ENCODE data around the gene LRPAP1.
"Not testable (repeated sequence)": the region's sequence is repeated elsewhere in the genome, so short reads cannot be mapped to it uniquely, and the experiment has no call there.

Gene LRPAP1

DNA sequence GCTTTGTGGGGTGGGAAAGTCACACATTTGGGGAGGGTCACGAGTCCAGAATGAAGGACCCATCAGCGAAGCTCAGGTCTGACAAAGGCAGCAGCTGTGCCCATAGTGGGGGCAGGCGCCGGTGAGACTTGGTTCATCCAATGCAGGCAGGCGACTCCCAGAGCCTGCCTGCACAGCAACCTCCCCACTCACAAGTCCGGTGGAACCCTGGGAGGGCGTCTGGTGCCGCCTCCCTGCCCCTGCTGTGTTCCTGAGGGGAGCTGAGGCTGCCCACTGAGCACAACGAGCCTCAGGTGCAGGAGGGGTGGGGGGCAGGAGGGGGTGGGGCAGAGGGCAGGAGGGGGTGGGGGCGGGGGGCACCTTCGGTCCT is 13.7 kb downstream of the LRPAP1 start:
- no peak for DNase-seq (ENCODE audit: low spot score)

DNA sequence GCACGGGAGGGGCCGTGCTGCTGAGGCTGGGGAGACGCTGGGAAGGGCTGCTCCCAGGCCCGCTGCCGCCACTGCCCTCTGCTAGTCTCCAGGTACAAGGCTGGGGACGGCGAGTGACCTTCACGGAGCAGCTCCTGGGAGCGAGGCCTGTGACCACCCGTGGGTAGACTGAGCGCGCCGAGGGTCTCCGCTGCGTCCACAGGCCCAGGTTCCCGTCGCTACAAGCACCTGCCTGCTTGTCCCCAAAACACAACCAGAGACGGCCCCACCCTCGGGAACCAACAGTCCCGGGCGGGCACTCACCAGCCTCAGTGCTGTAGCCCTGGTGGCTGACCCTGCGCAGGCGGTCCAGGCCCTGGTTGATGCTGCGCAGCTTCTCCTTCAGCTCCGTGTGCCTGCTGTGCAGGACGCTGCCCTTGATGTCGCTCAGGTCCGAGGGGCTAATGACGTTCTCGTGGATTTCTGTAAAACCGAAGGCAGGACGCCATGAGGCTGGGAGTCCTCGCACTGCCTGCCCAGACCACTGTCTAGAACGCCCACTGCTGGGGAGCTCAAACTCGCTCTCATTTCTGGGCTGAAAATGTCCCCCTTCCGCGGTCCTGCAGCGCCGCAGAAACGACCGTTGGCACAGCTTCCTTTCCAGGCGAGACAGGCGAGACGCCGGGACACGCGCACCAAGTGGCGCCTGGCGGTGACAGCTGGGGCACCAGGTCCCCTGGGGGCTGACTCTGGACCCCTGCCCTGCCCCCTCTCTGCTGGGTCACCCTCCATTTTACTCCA is 14.3 kb downstream of the LRPAP1 start:
- no peak for DNase-seq (ENCODE audit: low spot score)

DNA sequence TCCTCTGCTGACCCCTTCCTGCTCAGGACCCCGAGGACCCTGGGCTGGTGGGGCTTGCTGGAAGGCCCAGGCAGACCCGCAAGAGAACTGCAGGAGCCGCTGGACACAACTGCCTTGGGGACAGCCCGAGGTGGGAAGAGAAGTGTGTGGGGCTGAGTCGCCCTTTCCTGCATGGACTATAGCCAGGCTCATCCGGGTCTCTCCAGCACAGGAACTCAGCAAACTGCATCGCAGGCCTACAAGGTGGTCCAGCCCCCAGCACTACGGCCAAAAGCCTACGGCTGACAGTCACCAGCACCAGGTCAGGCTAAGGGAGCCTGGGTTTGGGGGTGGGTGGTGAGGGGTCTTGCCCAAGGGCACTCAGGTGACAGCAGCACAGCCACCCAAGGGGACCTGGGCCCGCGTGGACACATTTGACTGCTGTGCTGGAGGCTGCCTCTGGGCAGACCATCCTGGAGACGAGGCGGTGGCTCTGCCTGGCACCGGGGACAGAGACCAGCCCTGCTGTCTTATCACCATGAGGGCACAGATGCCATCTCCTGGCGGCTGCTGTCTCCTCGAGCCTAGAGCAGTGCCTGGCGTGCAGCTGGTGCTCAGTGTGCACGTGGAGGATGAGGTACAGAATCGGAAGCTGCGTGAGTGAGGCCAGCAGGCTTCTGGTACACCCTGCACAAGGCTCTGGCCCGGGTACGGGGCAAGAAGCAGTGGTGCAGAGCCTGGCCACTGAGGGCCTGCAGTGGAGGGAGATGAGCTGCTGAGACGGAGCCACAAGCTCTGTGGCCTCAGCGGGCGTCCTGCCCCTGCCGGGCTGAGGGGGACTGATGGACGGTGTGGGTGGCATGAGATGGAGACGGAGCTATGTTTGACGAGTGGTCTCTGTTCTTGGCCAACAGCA is 15.1 kb downstream of the LRPAP1 start:
- peak; percentile 43 for DNase-seq (ENCODE audit: low spot score)

DNA sequence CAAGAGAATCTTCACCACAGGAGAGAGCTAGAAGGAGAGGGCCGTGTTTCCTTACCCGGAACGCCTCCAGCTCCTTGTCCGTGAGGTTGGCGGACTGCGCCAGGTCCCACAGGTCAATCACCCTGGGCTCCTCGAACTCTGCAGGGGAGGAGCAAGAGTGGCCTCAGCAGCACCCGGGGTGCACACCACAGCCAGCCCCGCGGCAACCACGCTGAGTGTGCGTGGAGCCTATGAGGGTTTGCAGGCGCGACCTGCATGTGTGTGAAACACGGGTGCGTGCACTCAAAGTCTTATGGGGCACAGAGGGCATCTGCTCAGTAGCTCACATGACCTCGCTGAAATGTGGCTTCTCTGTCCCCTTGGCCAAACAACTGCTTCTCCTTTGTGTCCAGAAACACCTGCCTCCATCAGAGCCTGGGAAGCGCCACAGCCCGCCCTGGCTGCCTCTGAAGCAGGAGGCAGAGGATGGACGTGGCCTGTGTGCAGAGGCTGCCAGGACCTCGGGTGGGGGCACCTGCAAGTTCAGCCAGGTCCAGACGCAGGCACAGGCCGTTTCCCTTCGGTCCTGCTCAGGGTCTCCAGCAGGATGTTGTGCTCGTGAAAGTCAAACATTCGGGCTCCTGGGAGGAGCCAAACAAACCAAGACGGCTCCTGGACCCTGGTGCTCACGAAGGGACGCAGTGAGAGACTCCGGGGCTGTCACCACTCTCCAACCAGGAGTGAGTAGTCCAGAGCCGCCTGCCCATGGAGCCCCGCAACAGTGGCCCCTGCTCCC is 16.0 kb downstream of the LRPAP1 start:
- no peak for DNase-seq (ENCODE audit: low spot score)

DNA sequence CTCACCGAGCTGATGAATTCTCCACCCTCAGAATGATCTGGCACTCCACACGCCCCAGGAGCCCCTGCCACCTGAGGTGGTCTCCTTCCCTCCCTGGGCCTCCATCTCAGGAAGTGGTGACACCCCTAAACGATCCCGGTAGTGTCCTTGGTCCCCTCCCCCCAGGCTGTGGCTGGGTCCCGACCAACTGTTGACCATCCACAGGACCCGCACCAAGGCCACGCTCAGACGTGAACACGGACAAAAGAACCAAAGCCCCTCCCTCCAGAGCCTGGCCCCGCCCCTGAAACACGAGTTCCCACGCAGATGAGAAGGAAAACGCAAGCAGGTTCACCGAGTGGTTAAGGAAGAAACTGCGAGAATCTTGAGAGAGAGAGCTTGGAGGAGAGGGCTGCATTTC is 16.6 kb downstream of the LRPAP1 start:
- no peak for DNase-seq (ENCODE audit: low spot score)

DNA sequence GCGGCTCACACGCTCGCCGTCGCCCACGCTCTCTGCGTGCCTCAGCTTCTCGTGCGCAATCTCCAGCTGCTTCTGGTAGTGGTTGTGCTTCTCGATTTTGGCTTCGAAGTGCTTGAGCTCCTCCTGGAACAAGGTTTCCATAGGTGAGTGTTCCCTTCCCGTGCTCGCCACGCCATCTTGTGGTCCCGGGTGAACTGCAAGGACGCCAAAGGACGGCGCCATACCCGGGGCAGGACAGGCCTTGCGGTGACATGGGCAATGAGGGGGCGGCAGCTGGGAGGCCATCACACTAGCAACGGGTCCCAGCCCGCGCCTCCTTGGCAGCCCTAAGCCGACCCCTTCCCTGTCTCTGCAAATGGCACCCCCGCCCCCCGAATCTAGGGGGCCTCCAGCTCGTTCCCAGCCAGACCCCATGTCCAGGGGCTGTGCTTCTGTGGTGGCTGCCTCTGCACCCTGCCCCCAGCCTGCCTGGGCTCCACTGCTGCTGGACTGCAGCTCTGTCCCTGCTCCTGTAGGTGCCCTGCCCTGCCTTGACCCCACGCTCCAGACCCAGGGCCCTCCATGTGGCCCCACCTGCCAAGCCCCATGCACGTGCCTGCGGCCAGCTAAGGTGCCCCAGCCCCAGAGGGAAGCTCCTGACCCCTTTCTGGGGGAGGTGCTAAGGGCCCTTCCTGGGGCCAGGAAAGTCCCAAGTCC is 17.3 kb downstream of the LRPAP1 start:
- no peak for DNase-seq (ENCODE audit: low spot score)

DNA sequence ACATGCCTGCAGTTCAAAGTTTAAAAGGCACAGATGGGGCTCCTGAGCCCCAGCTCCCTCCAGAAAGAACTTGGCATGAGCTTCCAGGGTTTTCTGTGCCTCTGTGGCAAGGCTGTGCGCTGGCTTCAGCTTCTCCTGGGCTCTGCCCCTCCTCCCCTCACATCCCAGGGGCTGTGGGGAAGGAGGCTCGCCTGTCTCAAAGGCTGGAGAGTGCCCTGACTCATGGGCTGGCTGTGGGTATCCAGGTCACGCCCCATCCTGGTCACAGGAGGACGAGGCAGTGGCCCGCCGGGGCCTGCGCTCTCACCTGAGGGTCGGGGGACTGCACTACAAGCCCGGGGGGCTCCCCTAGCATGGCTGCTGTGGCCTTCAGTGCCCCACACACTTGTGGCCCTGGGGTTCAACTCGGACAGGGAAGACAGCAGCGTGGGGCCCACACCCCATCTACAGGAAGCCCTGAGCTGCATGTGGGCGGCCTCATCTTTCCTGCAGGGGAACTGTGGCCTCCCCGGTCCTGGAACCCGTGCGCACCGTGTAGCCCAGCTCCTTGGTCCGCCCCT is 17.9 kb downstream of the LRPAP1 start:
- no peak for DNase-seq (ENCODE audit: low spot score)

DNA sequence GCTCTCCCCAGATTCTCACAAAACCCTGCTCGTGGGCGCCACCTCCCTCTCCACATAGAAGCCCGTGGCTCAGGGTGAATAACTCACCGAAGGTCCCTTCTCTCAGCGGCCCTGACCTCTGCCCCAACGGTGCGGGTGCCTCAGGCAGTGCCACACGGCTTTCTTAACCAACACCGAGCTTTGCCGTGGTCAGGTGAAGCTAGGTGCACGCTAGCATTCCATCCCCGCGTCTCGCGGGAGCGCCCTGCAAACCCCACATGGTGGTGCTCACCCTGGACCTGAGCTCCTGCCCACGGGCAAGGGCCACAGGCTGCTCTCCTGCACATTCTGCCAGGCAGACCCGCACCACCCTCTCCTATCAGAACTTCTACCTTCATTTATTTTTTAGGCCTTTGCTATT is 18.4 kb downstream of the LRPAP1 start:
- DNase-seq (ENCODE audit: low spot score): no peak

DNA sequence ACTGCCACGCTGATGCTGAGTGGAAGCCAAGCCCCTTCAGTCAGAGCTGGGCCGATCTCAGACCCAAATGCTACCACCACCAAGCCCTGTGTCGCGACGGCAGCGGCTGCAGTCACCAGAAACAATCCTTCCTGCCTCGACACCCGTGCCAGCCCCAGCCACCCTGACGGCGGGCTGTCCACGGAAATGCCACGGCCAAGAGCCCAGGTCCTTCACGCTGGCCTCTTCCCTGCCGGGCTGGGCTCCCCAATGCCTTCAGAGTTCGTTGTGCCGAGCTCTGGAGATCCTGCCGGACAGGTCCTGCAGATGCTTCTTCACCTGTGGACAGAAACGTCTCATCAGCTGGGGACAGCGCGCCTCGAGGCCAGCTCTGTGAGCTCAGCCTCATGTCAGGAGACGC is 19.5 kb downstream of the LRPAP1 start:
- no peak for DNase-seq (ENCODE audit: low spot score)

DNA sequence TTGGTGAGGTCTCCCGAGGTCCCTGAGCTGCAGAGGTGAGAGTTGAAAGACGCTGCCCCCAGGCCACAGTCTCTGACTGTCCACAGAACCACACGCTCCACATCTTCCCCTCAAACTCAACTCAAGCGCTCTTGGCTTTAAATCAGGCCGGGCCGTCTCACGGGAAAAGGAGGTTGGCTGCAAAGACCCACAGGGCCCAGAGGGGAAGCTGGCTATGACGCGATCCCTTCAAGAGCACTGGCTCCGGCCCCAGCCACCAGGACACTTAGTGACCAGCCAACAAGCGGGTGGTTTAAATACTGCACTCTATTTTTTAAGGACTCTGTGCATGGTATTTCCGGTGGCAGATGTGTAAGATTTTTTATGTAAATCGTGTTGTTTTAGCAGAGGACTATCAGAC is 19.9 kb downstream of the LRPAP1 start:
- DNase-seq (ENCODE audit: low spot score): no peak

DNA sequence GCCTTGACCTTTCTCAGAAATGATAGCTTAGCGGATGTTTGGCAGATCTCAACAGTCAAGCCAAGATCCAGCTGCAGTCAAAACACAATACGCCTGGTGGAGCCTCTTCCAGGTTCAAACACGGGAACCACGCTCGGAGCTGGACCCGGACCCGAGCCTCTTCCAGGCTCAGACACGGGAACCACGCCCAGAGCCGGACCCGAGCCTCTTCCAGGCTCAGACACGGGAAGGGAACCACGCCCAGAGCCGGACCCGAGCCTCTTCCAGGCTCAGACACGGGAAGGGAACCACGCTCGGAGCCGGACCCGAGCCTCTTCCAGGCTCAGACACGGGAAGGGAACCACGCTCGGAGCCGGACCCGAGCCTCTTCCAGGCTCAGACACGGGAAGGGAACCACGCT is 20.6 kb downstream of the LRPAP1 start:
- DNase-seq (ENCODE audit: low spot score): not testable (repeated sequence)

DNA sequence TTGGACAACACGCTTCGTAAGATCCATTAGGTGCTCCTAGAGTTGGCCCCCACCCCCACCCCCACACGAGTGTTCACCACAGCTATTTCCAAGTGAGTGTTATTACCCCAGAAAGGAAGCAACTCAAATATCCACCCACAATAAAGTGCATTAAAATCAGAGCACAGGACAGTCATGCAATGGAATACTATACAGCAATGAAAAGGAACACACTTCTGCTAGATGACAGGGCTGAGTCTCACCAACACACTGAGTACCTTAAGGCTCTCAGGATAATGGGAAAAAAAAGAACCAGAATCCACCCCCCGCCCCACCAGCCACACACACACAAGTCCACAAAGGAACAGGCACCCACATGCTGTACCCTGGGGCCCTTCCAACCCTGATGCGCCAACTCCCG is 21.0 kb downstream of the LRPAP1 start:
- no peak for DNase-seq (ENCODE audit: low spot score)

DNA sequence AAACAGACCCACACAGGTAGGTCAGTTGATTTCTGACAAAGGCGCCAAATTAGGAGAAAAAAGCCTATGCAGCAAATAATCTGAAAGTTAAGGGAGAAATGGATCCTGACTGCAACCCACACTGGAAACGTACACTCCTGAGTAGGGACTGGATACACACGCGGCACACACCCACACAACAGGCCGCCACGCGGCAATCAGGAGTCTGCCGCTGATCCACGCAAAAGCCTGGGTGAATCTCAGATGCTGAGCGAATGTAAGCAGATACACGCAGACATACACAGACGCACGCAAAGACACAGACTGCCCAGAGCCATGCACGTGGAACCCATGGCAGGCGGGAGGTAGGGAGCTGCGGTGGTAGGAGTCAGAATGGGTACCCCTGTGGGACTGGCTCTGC is 21.7 kb downstream of the LRPAP1 start:
- DNase-seq (ENCODE audit: low spot score): no peak

DNA sequence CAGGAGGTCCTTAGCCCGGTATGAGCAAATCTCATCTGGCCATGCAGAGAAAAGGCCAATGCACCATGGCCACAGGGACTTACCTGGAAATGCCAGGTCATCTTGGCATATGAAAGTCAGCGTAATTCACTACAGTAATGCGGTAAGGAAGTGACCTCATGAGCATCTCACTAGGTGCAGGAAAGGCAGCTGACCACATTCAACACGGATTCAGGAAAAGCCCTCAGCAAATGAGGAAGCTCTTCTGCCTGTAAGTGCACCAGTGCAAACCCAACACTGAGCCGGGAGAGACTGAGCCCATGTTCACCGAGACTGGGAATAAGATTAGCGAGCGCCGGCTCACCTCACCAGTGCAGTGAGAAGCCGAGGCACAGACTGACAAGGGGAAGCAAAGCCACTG is 23.7 kb downstream of the LRPAP1 start:
- no peak for DNase-seq (ENCODE audit: low spot score)

DNA sequence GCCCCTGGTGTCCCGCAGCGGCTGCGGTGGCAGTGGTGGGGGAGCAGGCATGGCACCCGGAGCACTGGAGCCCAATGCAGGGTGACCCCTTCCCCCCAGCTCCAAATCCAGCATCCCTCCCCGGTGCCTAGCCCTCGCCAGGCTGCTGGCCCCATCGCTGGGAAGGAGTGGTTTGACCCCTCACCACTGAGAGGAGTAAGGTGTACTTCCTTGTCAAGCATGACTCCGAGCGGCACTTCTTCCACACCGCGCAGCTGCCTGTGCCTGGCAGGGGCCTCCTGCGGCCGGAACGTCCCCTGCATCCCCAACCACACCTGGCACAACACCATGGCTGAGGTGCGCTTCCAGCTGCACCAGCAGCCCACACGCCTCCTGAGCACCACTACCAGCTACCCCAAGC is 27.0 kb downstream of the LRPAP1 start:
- no peak for DNase-seq (ENCODE audit: low spot score)

DNA sequence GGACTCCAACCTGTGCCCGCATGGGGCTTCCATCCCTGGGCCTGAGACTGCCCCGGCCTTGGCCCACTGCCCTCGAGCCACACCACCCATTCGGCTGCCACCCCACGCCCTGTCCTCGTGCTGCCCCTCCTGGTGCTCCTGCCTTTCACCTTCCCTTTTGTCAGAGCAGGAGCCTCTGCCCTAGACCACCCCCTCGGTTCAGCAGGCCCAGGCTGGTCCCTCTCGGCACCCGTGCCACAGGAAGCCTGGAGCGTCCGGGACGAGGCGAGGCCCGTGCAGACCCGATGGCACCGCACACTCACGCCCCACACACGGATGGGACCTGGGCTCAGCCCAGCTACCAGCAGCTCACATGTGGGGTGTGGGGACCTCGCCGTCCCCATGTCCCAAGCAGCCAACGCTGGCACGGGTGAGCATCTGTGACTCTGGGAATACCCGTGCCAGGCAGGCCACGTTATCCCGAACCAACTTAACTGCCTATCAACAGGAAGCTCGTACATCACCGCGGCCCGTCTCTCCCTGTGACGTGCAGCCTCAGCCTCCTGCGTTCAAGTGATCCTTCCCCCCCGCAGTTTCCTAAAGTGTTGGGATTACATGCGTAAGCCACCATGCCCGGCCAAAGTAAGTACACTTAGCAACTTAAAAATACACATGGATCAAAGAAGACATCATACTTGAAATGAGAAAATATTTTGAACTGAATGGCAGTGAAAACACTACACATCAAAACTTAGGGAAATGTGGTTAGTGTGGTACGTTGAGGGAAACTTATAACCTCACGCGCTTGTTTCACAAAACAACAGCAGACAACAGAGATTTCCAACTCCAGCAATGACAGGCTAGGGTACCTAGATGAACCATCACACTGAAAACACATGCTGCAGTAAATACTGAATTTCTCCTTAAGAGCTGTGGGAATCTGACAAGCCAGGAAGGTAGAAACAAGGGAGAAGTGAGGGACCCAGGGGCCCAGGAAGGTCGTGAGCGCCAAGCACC is 29.0 kb downstream of the LRPAP1 start:
- DNase-seq (ENCODE audit: low spot score): no peak

DNA sequence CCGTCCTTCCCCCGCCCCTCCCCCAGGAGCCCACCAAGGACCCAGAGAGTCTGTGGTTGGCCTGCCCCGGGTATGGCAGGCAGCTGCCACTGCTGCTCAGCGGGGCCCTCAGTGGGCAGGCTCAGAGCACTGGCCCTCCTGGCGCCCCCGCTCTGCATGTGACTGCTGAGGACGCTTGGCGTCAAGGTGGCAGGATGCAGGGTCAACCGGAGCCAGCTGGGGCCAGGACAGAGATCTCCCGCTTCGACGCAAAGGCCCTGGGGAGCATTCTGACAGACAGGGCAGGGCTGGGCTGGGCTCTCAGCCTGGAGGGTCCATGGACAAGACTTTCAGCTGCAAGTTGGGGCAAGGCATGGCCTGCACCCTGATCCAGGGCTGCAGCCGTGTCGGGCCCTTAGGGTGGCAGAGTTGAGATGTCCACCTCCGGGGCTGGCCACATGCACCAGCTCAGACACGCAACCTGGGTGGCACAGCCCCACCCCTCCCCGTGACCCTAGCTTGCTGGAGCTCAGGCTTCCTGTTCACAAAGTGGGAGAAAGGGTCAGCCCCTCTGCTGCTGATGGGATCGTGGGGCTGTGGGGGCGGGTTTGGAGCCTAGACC is 30.3 kb downstream of the LRPAP1 start:
- no peak for DNase-seq (ENCODE audit: low spot score)

DNA sequence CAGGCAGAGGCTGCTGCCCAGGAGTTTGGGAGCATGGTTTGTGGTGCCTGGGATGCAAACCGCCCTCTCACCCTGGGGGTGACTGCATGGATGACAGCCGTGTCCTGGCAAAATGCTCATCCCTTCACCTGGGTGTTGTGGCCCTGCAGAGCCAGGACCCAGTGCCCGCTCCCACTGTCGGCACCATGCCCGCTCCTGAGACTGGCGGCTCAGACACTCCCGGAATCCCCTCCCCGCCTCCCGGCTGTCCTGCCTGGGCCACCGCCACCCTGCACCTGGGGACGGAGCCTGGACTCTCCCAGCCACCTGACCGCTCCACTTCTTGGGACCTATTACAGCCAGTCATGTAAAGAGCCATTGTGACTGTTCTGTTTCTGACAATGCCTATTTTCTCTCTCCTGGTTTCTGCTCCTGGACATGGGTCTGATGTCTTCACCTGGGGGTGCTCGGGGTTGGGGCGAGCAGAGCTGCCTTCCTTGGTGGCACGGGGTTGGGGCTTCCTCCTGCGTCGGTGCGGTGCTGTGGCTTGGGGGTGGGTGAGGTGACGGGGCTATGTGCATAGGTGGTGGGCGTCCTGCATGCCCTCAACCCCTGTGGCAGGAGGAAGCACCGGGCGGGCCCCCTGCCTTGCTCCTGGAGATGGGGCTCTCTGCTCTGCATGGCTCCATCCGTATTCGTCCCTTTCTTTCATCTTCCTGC is 30.9 kb downstream of the LRPAP1 start:
- DNase-seq (ENCODE audit: low spot score): no peak

DNA sequence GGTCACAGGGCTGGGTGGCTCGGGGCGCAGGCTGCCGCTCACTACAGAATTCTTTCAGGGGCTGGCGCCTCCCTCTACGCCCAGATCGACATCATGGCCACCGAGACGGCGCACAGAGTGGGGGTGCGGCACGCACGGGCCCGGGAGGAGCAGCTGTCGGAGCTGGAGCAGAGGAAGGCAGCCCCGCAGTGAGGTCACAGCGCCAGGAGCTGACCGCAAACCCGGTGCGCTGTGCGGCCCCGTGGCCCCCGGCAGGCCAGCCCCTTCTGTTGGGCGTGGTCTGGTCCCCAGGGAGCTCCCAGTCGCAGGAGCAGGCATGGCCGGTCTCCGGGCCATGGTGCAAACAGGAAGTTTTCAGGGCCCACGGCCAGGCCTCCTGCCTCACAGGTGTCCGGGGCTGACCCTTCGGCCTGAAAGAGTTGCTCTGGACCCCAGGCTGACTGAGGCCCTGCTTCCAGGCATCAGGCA is 31.6 kb downstream of the LRPAP1 start:
- DNase-seq (ENCODE audit: low spot score): no peak
